GM11168 (cell line): ENCODE measurements around the gene WDR35.

Experiments
- in situ Hi-C: fragments of 300-500 bp; cut with MboI; formaldehyde crosslinking; loops from one replicate; pipeline ENCODE4 v1.12.0; 2022; ENCODE audit warnings: low sequenced_read_pairs; ENCODE audit not compliant: unreplicated experiment

Gene WDR35

GRCh38 chr2:19989667-19990415 is at the start of gene WDR35:
Gene WDR35, minus strand, starts transcription at chr2:19990105. Its CDS starts 90 bp downstream, at chr2:19990015.
- in situ Hi-C loops: no loop called here

GRCh38 chr2:20037660-20038059 is 47.8 kb upstream of the WDR35 start:
- in situ Hi-C loops: no loop called here

GRCh38 chr2:20035955-20036666 is 46.2 kb upstream of the WDR35 start:
- in situ Hi-C loops: no loop called here

DNA sequence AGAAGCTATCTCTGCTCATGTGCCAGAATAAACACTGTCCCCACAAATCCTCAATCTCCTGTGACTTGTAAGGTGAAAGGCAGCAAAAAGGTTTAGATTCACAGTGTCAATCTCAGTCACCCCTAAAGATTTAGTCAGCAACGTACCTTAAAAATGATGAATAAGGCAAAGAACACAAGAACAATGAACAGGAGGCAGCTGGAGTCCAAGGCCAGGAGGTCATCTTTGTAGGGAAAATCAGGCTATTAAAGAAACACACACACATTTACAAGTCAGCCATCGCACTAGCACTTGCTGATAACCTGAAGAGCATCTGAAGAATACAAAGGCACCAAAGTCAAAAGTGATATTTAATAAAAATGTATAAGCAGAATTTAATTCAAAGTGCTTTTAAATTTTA is 44.9 kb upstream of the WDR35 start:
- in situ Hi-C loops: no loop called here

- in situ Hi-C loops: no loop called here
Observed at GRCh38 chr2:20034218-20034617, 44.3 kb upstream of the WDR35 start.

- in situ Hi-C loops: no loop called here
Observed at GRCh38 chr2:20033322-20033721, 43.4 kb upstream of the WDR35 start.

- in situ Hi-C loops: no loop called here
Observed at GRCh38 chr2:20030224-20030623, 40.3 kb upstream of the WDR35 start.

DNA sequence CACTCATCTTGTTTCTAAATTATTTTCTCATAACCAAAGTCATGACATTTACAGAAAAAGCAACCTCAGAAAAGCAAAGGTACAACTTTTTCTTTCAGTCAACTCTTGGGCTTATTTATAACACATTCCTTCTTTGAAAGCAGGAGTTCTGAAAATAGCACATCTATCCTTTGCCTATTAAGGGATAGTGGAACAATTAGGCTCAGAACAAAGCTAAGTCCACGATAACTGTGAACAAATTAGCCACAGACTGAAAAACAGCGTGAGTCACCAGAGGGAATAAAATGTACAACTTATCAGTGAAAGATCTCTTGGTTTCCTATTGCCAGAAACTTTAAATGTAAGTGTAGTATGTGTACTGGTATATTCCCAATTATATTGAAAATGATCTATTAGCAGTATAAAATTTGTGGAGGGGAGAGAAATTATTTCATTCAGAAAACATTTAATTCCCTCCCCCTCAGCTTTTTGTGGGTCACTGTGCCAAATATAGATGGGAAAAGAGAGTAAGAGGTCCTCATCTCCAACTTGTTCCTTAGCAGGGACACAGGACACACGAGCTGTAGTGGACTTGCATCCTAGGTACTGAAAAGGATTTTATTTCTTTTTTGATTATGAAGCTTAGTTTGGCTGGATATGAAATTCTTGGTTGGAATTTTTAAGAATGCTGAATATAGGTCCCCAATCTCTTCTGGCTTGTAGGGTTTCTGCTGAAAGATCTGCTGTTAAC is 38.0 kb upstream of the WDR35 start:
- in situ Hi-C loops: no loop called here

DNA sequence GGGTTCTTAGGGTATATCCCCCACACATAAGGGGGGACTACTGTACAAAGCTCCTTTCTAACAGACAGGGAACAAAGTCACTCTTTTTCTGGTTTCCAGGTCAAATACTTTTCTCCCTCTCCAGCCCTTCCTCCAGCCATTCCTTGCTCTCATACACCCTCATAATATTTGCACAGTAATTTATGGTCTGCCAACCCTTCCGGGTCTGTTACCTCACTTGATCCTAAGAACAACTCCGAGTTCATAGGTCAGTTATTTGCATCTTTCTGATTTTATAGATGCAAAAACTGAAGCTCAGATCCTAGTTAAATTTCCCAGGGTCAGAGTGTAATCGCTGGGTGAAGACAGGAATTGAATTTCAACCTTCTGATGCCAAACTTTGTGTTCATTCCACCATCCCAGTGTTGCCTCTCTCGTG is 37.4 kb upstream of the WDR35 start:
- in situ Hi-C loops: no loop called here

DNA sequence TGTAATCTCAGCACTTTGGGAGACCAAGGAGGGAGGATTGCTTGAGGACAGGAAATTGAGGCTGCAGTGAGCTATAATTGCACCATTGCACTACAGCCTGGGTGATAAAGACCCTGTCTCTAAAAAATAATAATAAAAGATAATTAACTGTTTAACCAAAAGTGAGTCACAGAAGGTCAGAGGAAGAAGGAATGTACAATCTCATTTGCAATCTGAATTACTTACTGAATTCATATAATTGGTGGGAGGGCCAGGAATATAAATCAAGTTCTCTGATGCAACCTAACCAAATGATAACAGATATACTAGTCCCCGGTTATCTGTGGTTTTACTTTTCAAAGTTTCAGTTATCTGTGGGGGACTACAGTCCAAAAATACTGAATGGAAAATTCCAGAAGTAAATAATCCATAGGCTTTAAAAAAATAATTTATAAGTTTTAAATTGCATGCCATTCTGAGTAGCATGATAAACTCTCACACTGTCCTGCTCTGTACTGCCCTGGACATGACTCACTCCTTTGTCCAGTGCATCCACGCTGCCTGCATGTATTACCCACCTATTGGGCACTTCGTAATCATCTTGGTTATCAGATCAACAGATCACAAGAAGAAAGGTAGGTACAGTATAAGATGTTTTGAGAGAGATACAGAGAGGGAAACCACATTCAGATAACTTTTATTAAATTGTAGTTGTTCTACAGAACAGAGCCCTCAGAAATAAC is 35.3 kb upstream of the WDR35 start:
- in situ Hi-C loops: no loop called here

DNA sequence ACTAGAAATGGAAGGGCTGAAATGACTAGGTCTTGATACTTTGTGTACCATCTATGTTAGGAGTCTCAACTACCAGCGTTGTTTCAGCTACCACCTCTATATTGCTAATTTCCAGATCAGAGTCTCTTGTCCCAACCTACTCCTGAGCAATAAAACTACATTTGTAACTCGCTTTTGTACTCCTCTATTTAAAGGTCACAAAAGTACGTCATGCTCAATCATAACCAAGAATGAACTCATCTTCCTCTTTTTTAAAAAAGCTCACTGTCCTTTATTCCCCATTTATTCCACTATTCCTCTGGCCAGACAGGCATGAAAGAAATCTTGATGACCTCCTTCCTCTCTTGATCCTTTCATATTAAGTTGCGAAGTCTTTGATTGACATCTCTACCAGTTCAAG is 33.8 kb upstream of the WDR35 start:
- in situ Hi-C loops: no loop called here

GRCh38 chr2:20021405-20022009 is 31.6 kb upstream of the WDR35 start:
- in situ Hi-C loops: no loop called here

GRCh38 chr2:20019747-20020146 is 29.8 kb upstream of the WDR35 start:
- in situ Hi-C loops: no loop called here

DNA sequence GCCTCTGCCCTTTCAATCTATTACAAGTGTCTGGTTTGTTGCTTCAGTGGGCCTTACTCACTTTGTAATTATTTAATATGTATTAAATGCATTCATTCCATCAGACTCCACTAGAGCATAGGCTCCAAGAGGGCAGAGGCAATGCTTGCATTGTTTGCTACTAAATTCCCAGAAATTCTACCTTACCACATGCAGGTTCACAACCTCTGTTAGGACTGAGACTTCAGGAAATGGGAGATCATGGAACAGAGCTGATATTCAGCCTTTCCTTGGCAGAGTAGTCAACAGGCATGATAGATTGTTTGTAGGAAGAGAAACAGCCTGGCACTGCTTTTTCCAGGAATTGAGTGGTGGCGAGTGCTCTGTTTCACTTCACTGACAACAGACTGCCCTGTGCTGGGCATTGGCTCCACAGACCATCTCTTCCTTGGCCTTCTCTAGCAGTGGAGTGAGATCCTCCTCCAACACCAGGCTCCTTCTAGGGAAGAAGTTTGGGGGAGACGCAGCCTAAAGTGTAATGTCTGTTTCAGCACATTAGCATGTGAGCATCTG is 28.8 kb upstream of the WDR35 start:
- in situ Hi-C loops: no loop called here

GRCh38 chr2:20016346-20016745 is 26.4 kb upstream of the WDR35 start:
- in situ Hi-C loops: no loop called here

GRCh38 chr2:20015482-20016083 is 25.7 kb upstream of the WDR35 start:
- in situ Hi-C loops: no loop called here

GRCh38 chr2:20013126-20013849 is 23.4 kb upstream of the WDR35 start:
- in situ Hi-C loops: loop anchor here (5.0 kb wide), 1 partner anchor 79 kb away; no protein-coding TSS in a partner anchor

DNA sequence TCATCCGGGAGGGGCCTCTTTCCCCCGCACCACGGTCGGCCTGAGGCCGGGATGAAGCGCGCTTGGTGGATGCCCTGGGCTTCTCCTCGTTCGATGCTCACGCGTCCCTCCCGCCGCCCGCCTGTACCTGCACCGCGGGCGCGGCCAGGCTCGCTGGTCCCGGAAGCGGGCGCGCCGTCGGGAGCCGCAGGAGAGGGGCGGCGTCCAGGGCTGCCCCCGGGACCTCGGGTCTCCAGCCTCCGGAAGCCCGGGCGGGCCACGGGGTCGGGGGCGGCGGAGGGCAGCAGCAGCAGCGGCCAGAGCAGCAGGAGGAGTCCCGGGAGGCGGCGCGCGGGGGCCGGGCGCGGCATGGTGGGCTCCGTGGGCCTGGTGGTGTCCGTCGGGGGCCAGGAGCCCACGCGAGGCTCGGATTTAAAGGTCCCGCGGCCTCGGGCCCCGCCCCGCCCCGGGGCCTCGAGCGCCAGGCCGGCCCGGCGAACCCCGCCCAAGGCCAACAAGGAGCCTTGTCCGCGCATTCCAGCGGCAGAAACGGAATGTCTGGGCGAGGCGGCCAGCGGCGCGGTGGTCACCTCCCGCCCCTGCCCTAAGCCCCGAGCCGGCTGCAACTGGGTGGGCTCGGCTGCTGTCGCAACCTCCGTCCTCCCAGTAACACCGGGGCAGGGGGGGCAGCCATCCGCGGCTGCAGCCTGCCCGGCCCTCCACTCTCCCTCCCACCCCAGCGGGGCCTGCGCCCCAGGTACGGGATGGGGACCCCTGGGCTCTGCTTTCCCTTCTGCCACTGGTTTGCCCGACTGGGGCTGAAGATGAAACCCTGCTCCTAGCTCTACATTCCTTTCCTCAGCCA is 22.6 kb upstream of the WDR35 start, which contains the start of gene MATN3:
TSS of gene MATN3 (minus strand) at position 387 of the 844 bp plus-strand sequence. CDS start at position 350, 37 bp downstream.
- in situ Hi-C loops: loop anchor here (5.0 kb wide), 1 partner anchor 80 kb away; no protein-coding TSS in a partner anchor
